Mammary epithelial cell (primary cell): ENCODE data around the gene TYMS.

Experiments
- CTCF ChIP-seq, 2 donors: IDR thresholded peaks in 1 of 2; conservative IDR thresholded peaks in 1 of 2; 2 replicates each; pipeline ENCODE4 v1.5.1; 2011 to 2012; ENCODE audit warnings: inconsistent platforms in 2 of 2, low read length in 2 of 2, mild to moderate bottlenecking in 2 of 2, control low read depth in 1 of 2, low read depth in 1 of 2; ENCODE audit not compliant: insufficient read depth in 1 of 2; ENCODE audit errors: extremely low read depth in 1 of 2
- EZH2 ChIP-seq: IDR thresholded peaks from 2 replicates; pipeline ENCODE4 v1.6.1; 2012; ENCODE audit warnings: low read length, inconsistent platforms, borderline replicate concordance

GRCh38 chr18:693466-694187 is 36.2 kb downstream of the TYMS start:
- no peak for TF ChIP-seq EZH2
- TF ChIP-seq CTCF (conservative IDR thresholded peaks at IDR 0.05 in 1 of 2, IDR thresholded peaks at IDR 0.05 in 1 of 2; ENCODE audit: extremely low read depth in 1 of 2, insufficient read depth in 1 of 2, low read depth in 1 of 2, low read length in 2 of 2), result no peak
